ENCODE results near the gene TBKBP1. TPM values are rescaled to one million over a fixed set of nuclear protein-coding genes. Genes with fewer than 3 reads are reported as not detected.

TBKBP1 gene
- total RNA-seq, 1 experiment from 2014 or later: 3.3 TPM

DNA sequence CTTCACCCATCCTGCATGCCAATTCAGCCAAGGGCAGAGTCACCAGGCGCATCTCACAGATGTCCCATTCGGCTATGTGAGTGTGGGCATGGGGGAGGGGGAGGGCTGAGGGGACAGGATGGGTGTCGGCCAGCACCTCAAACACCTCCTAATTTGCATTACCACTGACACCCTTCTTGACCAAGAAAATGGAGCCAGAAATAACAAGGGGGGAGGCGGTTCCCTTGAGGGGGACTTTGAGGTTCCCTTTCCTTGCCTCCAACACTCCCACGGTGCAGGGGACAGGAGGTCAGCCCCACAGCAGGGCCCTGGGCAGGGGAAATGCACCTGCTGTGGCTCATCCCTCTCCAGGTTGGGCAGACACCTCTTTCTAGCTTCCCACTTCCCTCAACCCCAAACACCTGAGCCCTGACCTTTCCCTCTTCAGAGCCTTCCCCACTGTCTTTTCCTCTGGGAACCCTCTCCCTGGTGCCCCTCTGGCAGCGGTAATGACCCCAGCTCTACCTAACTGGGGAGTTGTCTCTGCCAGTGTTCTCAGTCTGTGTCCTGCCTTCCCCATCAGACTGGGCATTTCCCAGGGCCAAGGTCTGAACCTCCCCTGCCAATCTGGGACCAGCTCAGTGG, 20.9 kb downstream of the TBKBP1 start:
- intact Hi-C loops (cut with micrococcal nuclease; ENCODE audit: unreplicated experiment): no loop called here
- no peak overlapping the region for H3K4me3 ChIP-seq
- no TSS peak for BruUV-seq (replicated peaks)
- H3K36me3 ChIP-seq (ENCODE audit: low read depth): no peaks in the 10 kb centered on the region
- H2AFZ ChIP-seq: no peak overlapping the region
- H3K4me2 ChIP-seq: no peak overlapping the region
- no peaks in the 10 kb centered on the region for H3K9me3 ChIP-seq (ENCODE audit: insufficient read depth, low read depth)
- no peak overlapping the region for H3K27ac ChIP-seq
- TF ChIP-seq EZH2 (IDR thresholded peaks at IDR 0.05; ENCODE audit: low read depth): no peak
- TF ChIP-seq, protein P1, sequence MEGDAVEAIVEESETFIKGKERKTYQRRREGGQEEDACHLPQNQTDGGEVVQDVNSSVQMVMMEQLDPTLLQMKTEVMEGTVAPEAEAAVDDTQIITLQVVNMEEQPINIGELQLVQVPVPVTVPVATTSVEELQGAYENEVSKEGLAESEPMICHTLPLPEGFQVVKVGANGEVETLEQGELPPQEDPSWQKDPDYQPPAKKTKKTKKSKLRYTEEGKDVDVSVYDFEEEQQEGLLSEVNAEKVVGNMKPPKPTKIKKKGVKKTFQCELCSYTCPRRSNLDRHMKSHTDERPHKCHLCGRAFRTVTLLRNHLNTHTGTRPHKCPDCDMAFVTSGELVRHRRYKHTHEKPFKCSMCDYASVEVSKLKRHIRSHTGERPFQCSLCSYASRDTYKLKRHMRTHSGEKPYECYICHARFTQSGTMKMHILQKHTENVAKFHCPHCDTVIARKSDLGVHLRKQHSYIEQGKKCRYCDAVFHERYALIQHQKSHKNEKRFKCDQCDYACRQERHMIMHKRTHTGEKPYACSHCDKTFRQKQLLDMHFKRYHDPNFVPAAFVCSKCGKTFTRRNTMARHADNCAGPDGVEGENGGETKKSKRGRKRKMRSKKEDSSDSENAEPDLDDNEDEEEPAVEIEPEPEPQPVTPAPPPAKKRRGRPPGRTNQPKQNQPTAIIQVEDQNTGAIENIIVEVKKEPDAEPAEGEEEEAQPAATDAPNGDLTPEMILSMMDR (conservative IDR thresholded peaks at IDR 0.05): no peak
- peaks cover 37% of the 10 kb centered on the region for H3K27me3 ChIP-seq (ENCODE audit: insufficient read depth, low read depth)
- peaks cover 10% of the 10 kb centered on the region for H3F3A ChIP-seq (ENCODE audit: insufficient read depth, low read depth)
- no peak for DNase-seq
- H4K20me1 ChIP-seq (ENCODE audit: insufficient read depth): no peaks in the 10 kb centered on the region
- H3K9me2 ChIP-seq (ENCODE audit: insufficient read depth): no peaks in the 10 kb centered on the region
- CTCF ChIA-PET: no interaction called here
- H3K4me1 ChIP-seq (replicated peaks; ENCODE audit: insufficient read depth): peaks cover 23% of the 10 kb centered on the region
- H3K79me2 ChIP-seq (ENCODE audit: low read depth): no peaks in the 10 kb centered on the region
- POLR2A ChIA-PET (ENCODE audit: unreplicated experiment): no interaction called here

DNA sequence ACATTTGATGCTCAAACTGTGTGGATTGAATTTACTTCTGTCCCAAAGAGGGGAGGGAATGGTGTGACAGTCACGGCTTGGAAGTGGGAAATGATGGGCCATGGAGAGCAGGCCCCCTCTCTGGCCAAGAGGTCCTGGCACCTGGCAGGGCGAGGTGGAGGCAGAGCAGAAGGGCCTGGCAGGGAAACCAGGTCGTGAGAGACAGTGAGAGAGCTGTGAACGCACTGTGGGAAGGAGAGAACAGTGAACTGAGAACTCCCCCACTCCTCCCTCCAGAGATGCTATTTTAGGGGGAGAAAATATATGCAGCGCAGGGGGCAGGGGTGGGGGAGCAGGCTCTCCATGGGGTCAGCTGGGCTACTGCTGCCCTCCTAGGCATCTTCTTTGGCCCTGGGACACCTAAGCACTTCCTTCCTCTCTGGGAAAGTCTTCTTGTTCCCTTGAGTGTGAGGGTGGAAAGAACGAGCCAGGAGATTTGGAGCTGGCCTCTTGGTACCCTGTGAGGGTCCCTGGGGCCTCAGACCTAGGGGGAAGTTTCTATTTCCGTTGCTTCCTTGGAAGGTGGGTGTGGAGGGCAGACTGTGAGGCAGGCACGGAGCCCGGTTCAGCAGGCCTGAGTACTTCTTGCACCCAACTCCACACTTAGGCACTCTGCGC, 21.8 kb downstream of the TBKBP1 start:
- intact Hi-C loops (cut with micrococcal nuclease; ENCODE audit: unreplicated experiment): no loop called here
- H3K79me2 ChIP-seq (ENCODE audit: low read depth): no peaks in the 10 kb centered on the region
- peaks cover 17% of the 10 kb centered on the region for H3F3A ChIP-seq (ENCODE audit: insufficient read depth, low read depth)
- no peak overlapping the region for H3K4me2 ChIP-seq
- BruUV-seq (replicated peaks): no TSS peak
- no peak for DNase-seq
- no peaks in the 10 kb centered on the region for H3K36me3 ChIP-seq (ENCODE audit: low read depth)
- TF ChIP-seq EZH2 (IDR thresholded peaks at IDR 0.05; ENCODE audit: low read depth): no peak
- TF ChIP-seq, protein P1 (conservative IDR thresholded peaks at IDR 0.05): no peak
- CTCF ChIA-PET: no interaction called here
- no peak overlapping the region for H3K4me3 ChIP-seq
- peaks cover 37% of the 10 kb centered on the region for H3K27me3 ChIP-seq (ENCODE audit: insufficient read depth, low read depth)
- peaks cover 32% of the 10 kb centered on the region for H3K4me1 ChIP-seq (replicated peaks; ENCODE audit: insufficient read depth)
- H3K9me3 ChIP-seq (ENCODE audit: insufficient read depth, low read depth): no peaks in the 10 kb centered on the region
- H2AFZ ChIP-seq: no peak overlapping the region
- no peaks in the 10 kb centered on the region for H3K9me2 ChIP-seq (ENCODE audit: insufficient read depth)
- no peak overlapping the region for H3K27ac ChIP-seq
- no peaks in the 10 kb centered on the region for H4K20me1 ChIP-seq (ENCODE audit: insufficient read depth)
- POLR2A ChIA-PET (ENCODE audit: unreplicated experiment): no interaction called here

DNA sequence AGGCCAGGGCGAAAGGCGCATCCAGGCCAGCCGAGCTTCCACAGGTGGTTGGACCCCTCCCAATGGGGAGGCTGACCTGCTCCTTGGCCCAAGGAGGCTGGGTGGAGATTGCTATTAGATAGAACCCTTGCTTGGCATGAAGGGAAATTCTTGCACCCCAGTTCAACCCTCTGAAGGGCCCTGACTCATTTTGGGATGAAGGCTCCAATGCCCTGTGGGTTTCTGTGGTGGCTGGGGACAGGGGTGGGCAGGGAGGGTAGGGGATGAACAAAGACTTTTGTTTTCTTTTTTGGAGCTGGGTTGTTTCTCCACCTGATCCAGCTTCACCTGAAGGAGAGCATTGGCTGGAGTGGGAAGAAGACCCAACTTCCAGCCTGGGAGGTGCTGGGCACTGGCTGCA, 22.4 kb downstream of the TBKBP1 start:
- Histone ChIP-seq H3K79me2 (ENCODE audit: low read depth) (no peaks in the 10 kb centered on the region), H3K9me3 (ENCODE audit: insufficient read depth, low read depth) (no peaks in the 10 kb centered on the region), H2AFZ (no peak overlapping the region), H3K27me3 (ENCODE audit: insufficient read depth, low read depth) (peaks cover 37% of the 10 kb centered on the region), H3K4me3 (no peak overlapping the region), H3K9me2 (ENCODE audit: insufficient read depth) (no peaks in the 10 kb centered on the region), H4K20me1 (ENCODE audit: insufficient read depth) (no peaks in the 10 kb centered on the region), H3K36me3 (ENCODE audit: low read depth) (no peaks in the 10 kb centered on the region), H3K4me2 (no peak overlapping the region), H3K27ac (no peak overlapping the region), H3F3A (ENCODE audit: insufficient read depth, low read depth) (peaks cover 17% of the 10 kb centered on the region), H3K4me1 (replicated peaks; ENCODE audit: insufficient read depth) (peaks cover 38% of the 10 kb centered on the region)
- CTCF ChIA-PET: no interaction called here
- DNase-seq: no peak
- TF ChIP-seq EZH2 (IDR thresholded peaks at IDR 0.05; ENCODE audit: low read depth): no peak
- TF ChIP-seq, protein P1 (conservative IDR thresholded peaks at IDR 0.05): no peak
- intact Hi-C loops (cut with micrococcal nuclease; ENCODE audit: unreplicated experiment): no loop called here
- BruUV-seq (replicated peaks): no TSS peak
- POLR2A ChIA-PET (ENCODE audit: unreplicated experiment): no interaction called here

Data from PC-9 (cell line).